OCI-LY1 (cell line): ENCODE measurements around the gene ARHGDIG.

Experiments used
- H2AFZ ChIP-seq: fragments of 200-600 bp; sonication (generic), shearing (Covaris generic); 2 replicates; pipeline ENCODE4 v1.6.0; 2014; ENCODE audit warnings: antibody characterized with exemption, mild to moderate bottlenecking, low read length
- H3F3A ChIP-seq: fragments of 200-600 bp; sonication (generic), shearing (Covaris generic); 2 replicates; pipeline ENCODE4 v1.6.0; 2014; ENCODE audit warnings: mild to moderate bottlenecking, antibody characterized with exemption, low read length, moderate library complexity; ENCODE audit not compliant: insufficient read depth
- H3K27ac ChIP-seq: fragments of 200-600 bp; sonication (generic); 2 replicates; pipeline ENCODE4 v1.5.1; 2014; ENCODE audit warnings: low read length, mixed run types, mild to moderate bottlenecking, low read depth; ENCODE audit not compliant: poor library complexity, severe bottlenecking
- H3K27me3 ChIP-seq: fragments of 200-600 bp; sonication (generic); 2 replicates; pipeline ENCODE4 v1.6.0; 2014; ENCODE audit warnings: antibody characterized with exemption, mild to moderate bottlenecking, low read length, moderate library complexity; ENCODE audit not compliant: insufficient read depth
- H3K36me3 ChIP-seq: fragments of 200-600 bp; sonication (generic); 2 replicates; pipeline ENCODE4 v1.6.1; 2014; ENCODE audit warnings: mild to moderate bottlenecking, antibody characterized with exemption, low read length, moderate library complexity, mixed read lengths; ENCODE audit not compliant: insufficient read depth
- H3K4me1 ChIP-seq: fragments of 200-600 bp; sonication (generic); 2 replicates; pipeline ENCODE4 v1.5.1; 2014; ENCODE audit warnings: mild to moderate bottlenecking, low read length, moderate library complexity; ENCODE audit not compliant: insufficient read depth, severe bottlenecking
- H3K4me2 ChIP-seq: fragments of 200-600 bp; sonication (generic), shearing (Covaris generic); 2 replicates; pipeline ENCODE4 v1.6.1; 2014; ENCODE audit warnings: low read length
- H3K4me3 ChIP-seq: fragments of 200-600 bp; sonication (generic); 2 replicates; pipeline ENCODE4 v1.5.1; 2014; ENCODE audit warnings: low read length, low read depth, mild to moderate bottlenecking, mixed read lengths; ENCODE audit not compliant: poor library complexity, severe bottlenecking
- H3K79me2 ChIP-seq: fragments of 200-600 bp; shearing (Covaris generic); 2 replicates; pipeline ENCODE4 v1.6.1; 2016; ENCODE audit warnings: mixed run types, low read length, mixed read lengths; ENCODE audit not compliant: insufficient read depth
- H3K9ac ChIP-seq: fragments of 200-600 bp; sonication (generic), shearing (Covaris generic); 2 replicates; pipeline ENCODE4 v1.6.1; 2014; ENCODE audit warnings: mild to moderate bottlenecking, low read length, mixed read lengths
- H3K9me2 ChIP-seq: fragments of 200-600 bp; sonication (generic), shearing (Covaris generic); 2 replicates; pipeline ENCODE4 v1.6.1; 2014; ENCODE audit warnings: low read depth, mild to moderate bottlenecking, low read length, mixed read lengths
- H3K9me3 ChIP-seq: fragments of 200-600 bp; shearing (Covaris generic); 2 replicates; pipeline ENCODE4 v1.6.1; 2014; ENCODE audit warnings: low read length, mixed read lengths
- H4K20me1 ChIP-seq: fragments of 200-600 bp; sonication (generic), shearing (Covaris generic); 2 replicates; pipeline ENCODE4 v1.6.0; 2016; ENCODE audit warnings: mild to moderate bottlenecking, low read length; ENCODE audit not compliant: insufficient read depth
- CTCF ChIP-seq: fragments of 200-600 bp; sonication (generic), shearing (Covaris generic); IDR thresholded peaks from 2 replicates; pipeline ENCODE4 v1.5.1; 2017; ENCODE audit warnings: mild to moderate bottlenecking, antibody characterized with exemption, low read length, moderate library complexity, mixed read lengths
- EZH2 ChIP-seq: fragments of 200-600 bp; sonication (generic), shearing (Covaris generic); IDR thresholded peaks from 2 replicates; pipeline ENCODE4 v1.8.0; 2017; ENCODE audit warnings: borderline replicate concordance, mixed run types, mild to moderate bottlenecking, antibody characterized with exemption, low read length, moderate library complexity, mixed read lengths

Gene ARHGDIG

GRCh38 chr16:243348-243747 lies 37.0 kb upstream of the ARHGDIG start:
- TF ChIP-seq EZH2 (no peak), CTCF (no peak)
- Histone ChIP-seq H2AFZ (no peak overlapping the region), H3K27ac (no peak overlapping the region), H3K27me3 (no peaks in the 10 kb centered on the region), H3K36me3 (peaks cover 5% of the 10 kb centered on the region; the same call in 1 of the 2 replicates), H3K79me2 (peaks cover 5% of the 10 kb centered on the region; the same call in 1 of the 2 replicates), H3F3A (no peaks in the 10 kb centered on the region), H3K4me2 (no peak overlapping the region), H3K4me3 (no peak overlapping the region), H3K9me3 (no peaks in the 10 kb centered on the region), H3K4me1 (peaks cover 15% of the 10 kb centered on the region), H3K9me2 (no peaks in the 10 kb centered on the region), H3K9ac (no peak overlapping the region), H4K20me1 (no peaks in the 10 kb centered on the region)

- no peaks in the 10 kb centered on the region for H3K9me2 ChIP-seq
- no peak overlapping the region for H3K27ac ChIP-seq
- peaks cover 5% of the 10 kb centered on the region; the same call in 1 of the 2 replicates for H3K79me2 ChIP-seq
- H3K4me3 ChIP-seq: no peak overlapping the region
- no peak overlapping the region for H2AFZ ChIP-seq
- H3K4me1 ChIP-seq: peaks cover 7% of the 10 kb centered on the region
- TF ChIP-seq EZH2: no peak
- TF ChIP-seq CTCF: no peak
- no peaks in the 10 kb centered on the region for H3F3A ChIP-seq
- no peaks in the 10 kb centered on the region for H3K9me3 ChIP-seq
- no peak overlapping the region for H3K9ac ChIP-seq
- no peak overlapping the region for H3K4me2 ChIP-seq
- H3K27me3 ChIP-seq: no peaks in the 10 kb centered on the region
- H4K20me1 ChIP-seq: no peaks in the 10 kb centered on the region
- H3K36me3 ChIP-seq: peaks cover 5% of the 10 kb centered on the region; the same call in 1 of the 2 replicates
Observed at GRCh38 chr16:245105-245504, 35.3 kb upstream of the ARHGDIG start.

- TF ChIP-seq CTCF (no peak), EZH2 (no peak)
- H4K20me1 ChIP-seq: no peaks in the 10 kb centered on the region
- no peak overlapping the region for H2AFZ ChIP-seq
- no peaks in the 10 kb centered on the region for H3K27me3 ChIP-seq
- no peaks in the 10 kb centered on the region for H3K9me3 ChIP-seq
- no peak overlapping the region for H3K27ac ChIP-seq
- H3K79me2 ChIP-seq: no peaks in the 10 kb centered on the region
- no peaks in the 10 kb centered on the region for H3F3A ChIP-seq
- H3K9me2 ChIP-seq: no peaks in the 10 kb centered on the region
- H3K4me3 ChIP-seq: no peak overlapping the region
- no peak overlapping the region for H3K4me2 ChIP-seq
- H3K9ac ChIP-seq: no peak overlapping the region
- H3K4me1 ChIP-seq: peaks cover 4% of the 10 kb centered on the region
- H3K36me3 ChIP-seq: peaks cover 5% of the 10 kb centered on the region; the same call in 1 of the 2 replicates
Observed at GRCh38 chr16:247027-247426, 33.4 kb upstream of the ARHGDIG start.
